ENCODE measurements around the gene NRTN.

NRTN gene

GRCh38 chr19:5877882-5878281 is 73.0 kb downstream of the NRTN start:
- no peak for TF ChIP-seq TAF1 (IDR thresholded peaks at IDR 0.05; ENCODE audit: borderline replicate concordance, insufficient read depth, low read length)
- no peak for TF ChIP-seq POLR2AphosphoS5 (IDR thresholded peaks at IDR 0.05; ENCODE audit: low read depth, low read length)
- no peak for TF ChIP-seq FOXP2 (optimal IDR thresholded peaks at IDR 0.05; ENCODE audit: borderline replicate concordance, extremely low read depth, extremely low read length, insufficient read depth)
- TF ChIP-seq SIN3A (IDR thresholded peaks at IDR 0.05; ENCODE audit: borderline replicate concordance, insufficient read depth, low read length), result no peak
- no peak for TF ChIP-seq REST (IDR thresholded peaks at IDR 0.05; ENCODE audit: insufficient read depth in 1 of 2, low read depth in 2 of 2, low read length in 2 of 2)

Measured in PFSK-1 (cell line).